Naive thymus-derived CD4-positive, alpha-beta T cell (primary cell): Measurements from ENCODE around the gene TXNRD2. TPM values are rescaled to one million over a fixed set of nuclear protein-coding genes. Genes with fewer than 3 reads are reported as not detected.

Source experiments
- ATAC-seq: fragments of 150-1000 bp; cut with Tn5 transposase; 2 replicates; pipeline ENCODE4 v1.10.0; 2021; ENCODE audit warnings: mild to moderate bottlenecking, moderate library complexity
- CTCF ChIA-PET: fragments of 350-600 bp; sonication (Branson Sonifier 250); formaldehyde crosslinking; loops from one replicate; lab custom pipeline; 2021; ENCODE audit warnings: antibody characterized with exemption; lab: Charles Lee
- POLR2A ChIA-PET: fragments of 350-600 bp; sonication (Branson Sonifier 250); formaldehyde crosslinking; loops from one replicate; lab custom pipeline; 2021; ENCODE audit warnings: antibody characterized with exemption, inconsistent platforms; lab: Charles Lee
- DNase-seq, 9 donors: peaks; one replicate each; pipeline versions ENCODE4 v3.0.0 to v3.0.0-alpha.2; 2020 to 2022; ENCODE audit warnings: mixed read lengths in 1 of 9
- H3K27ac ChIP-seq: one replicate; pipeline ENCODE4 v1.7.0; 2013; ENCODE audit warnings: mild to moderate bottlenecking, low read depth, low read length, moderate library complexity
- H3K27me3 ChIP-seq, 2 donors: one replicate each; pipeline ENCODE4 v1.7.0; 2013; ENCODE audit warnings: low read length in 2 of 2, mild to moderate bottlenecking in 2 of 2, moderate library complexity in 2 of 2; ENCODE audit not compliant: control insufficient read depth in 2 of 2, insufficient read depth in 2 of 2
- H3K36me3 ChIP-seq, 3 experiments: 1 replicate in 2 of 3; 2 replicates in 1 of 3; pipeline ENCODE4 v1.7.0; 2013; ENCODE audit warnings: low read length in 3 of 3, mild to moderate bottlenecking in 3 of 3, moderate library complexity in 1 of 3; ENCODE audit not compliant: insufficient read depth in 3 of 3, control insufficient read depth in 2 of 3
- H3K4me1 ChIP-seq, 2 donors: one replicate each; pipeline ENCODE4 v1.7.0; 2013; ENCODE audit warnings: low read length in 2 of 2, mild to moderate bottlenecking in 2 of 2, moderate library complexity in 1 of 2; ENCODE audit not compliant: control insufficient read depth in 2 of 2, insufficient read depth in 2 of 2
- H3K4me3 ChIP-seq: 2 replicates; pipeline ENCODE4 v1.7.0; 2013; ENCODE audit warnings: mild to moderate bottlenecking, low read length
- H3K9me3 ChIP-seq, 3 experiments: 1 replicate in 2 of 3; 2 replicates in 1 of 3; pipeline ENCODE4 v1.7.0; 2013; ENCODE audit warnings: low read length in 3 of 3; ENCODE audit not compliant: control insufficient read depth in 2 of 3
- H3K27ac Mint-ChIP-seq, 9 donors: one replicate each; pipeline ENCODE4 v1.8.0; 2020 to 2022; ENCODE audit warnings: mixed read lengths in 9 of 9, mild to moderate bottlenecking in 8 of 9, moderate library complexity in 5 of 9, inconsistent platforms in 2 of 9
- H3K27me3 Mint-ChIP-seq, 5 donors: one replicate each; pipeline ENCODE4 v1.8.0; 2021 to 2022; ENCODE audit warnings: mixed read lengths in 5 of 5, mild to moderate bottlenecking in 1 of 5
- H3K36me3 Mint-ChIP-seq, 5 donors: one replicate each; pipeline ENCODE4 v1.8.0; 2020 to 2022; ENCODE audit warnings: mixed read lengths in 5 of 5, mild to moderate bottlenecking in 3 of 5, inconsistent platforms in 1 of 5
- H3K4me1 Mint-ChIP-seq, 7 donors: one replicate each; pipeline ENCODE4 v1.8.0; 2020 to 2022; ENCODE audit warnings: mixed read lengths in 7 of 7, mild to moderate bottlenecking in 3 of 7, inconsistent platforms in 1 of 7
- H3K4me3 Mint-ChIP-seq, 10 donors: one replicate each; pipeline ENCODE4 v1.8.0; 2020 to 2022; ENCODE audit warnings: mild to moderate bottlenecking in 10 of 10, mixed read lengths in 10 of 10, moderate library complexity in 6 of 10, inconsistent platforms in 2 of 10
- H3K9me3 Mint-ChIP-seq, 11 donors: one replicate each; pipeline ENCODE4 v1.8.0; 2020 to 2022; ENCODE audit warnings: mixed read lengths in 11 of 11, mild to moderate bottlenecking in 4 of 11, inconsistent platforms in 1 of 11, moderate library complexity in 1 of 11
- intact Hi-C, 2 donors: fragments of 100-400 bp; cut with micrococcal nuclease; formaldehyde crosslinking; loops; one replicate each; pipeline ENCODE4 v1.15.1; 2023
- polyA plus RNA-seq, 2 donors: library from polyadenylated mRNA; unstranded; fragments of 300-500 nt; fragmentation: Illumina TruSeq; gene quantifications; one replicate each; pipeline ENCODE4 v1.2.3, GENCODE V29; 2021
- total RNA-seq, 6 experiments: library from RNA in 5 of 6; stranded (reverse) in 5 of 6; gene quantifications; 1 replicate in 5 of 6; 2 replicates in 1 of 6; pipeline ENCODE4 v1.2.3 and lab custom pipeline; 2021 to 2026

The TXNRD2 gene
- total and polyA plus RNA-seq, 7 experiments from 2014 or later, result 14.0 to 39.0 (median 26.1) TPM

- ChIA-PET POLR2A (no interaction called here), CTCF (no interaction called here)
- no peaks in the 10 kb centered on the region for H3K27me3 ChIP-seq
- no peak overlapping the region for H3K4me3 ChIP-seq
- H3K4me1 Mint-ChIP-seq, result peaks cover 0 to 3% (median 2%) of the 10 kb centered on the region in 7 donors
- no peaks in the 10 kb centered on the region for H3K9me3 ChIP-seq
- no peak overlapping the region for H3K27ac ChIP-seq
- H3K4me1 ChIP-seq, result no peaks in the 10 kb centered on the region
- H3K27ac Mint-ChIP-seq, result no peak overlapping the region
- H3K36me3 Mint-ChIP-seq, result no peaks in the 10 kb centered on the region
- peaks cover 0 to 7% (median 0%) of the 10 kb centered on the region in 5 donors for H3K27me3 Mint-ChIP-seq
- peak overlapping the region; percentile 13 to 83 (median 58) for H3K4me3 Mint-ChIP-seq
- no peaks in the 10 kb centered on the region for H3K9me3 Mint-ChIP-seq
- ATAC-seq (no peak), DNase-seq (no peak)
- no peaks in the 10 kb centered on the region for H3K36me3 ChIP-seq
- intact Hi-C loops, result loop anchor here in 1 of 2 donors (10.0 kb wide), 1 partner anchor 306 kb away; no protein-coding TSS in a partner anchor
Measured at GRCh38 chr22:19988331-19988808, 46.8 kb upstream of the TXNRD2 start.

GRCh38 chr22:19987394-19988306 lies 46.0 kb upstream of the TXNRD2 start:
- no peak overlapping the region for H3K27ac ChIP-seq
- CTCF ChIA-PET, result no interaction called here

GRCh38 chr22:19986410-19987341 lies 45.1 kb upstream of the TXNRD2 start:
- Mint-ChIP-seq H3K4me3 (peak overlapping the region; percentile 47 to 82 (median 68)), H3K4me1 (peaks cover 0 to 3% (median 2%) of the 10 kb centered on the region in 7 donors), H3K9me3 (no peaks in the 10 kb centered on the region), H3K36me3 (no peaks in the 10 kb centered on the region), H3K27me3 (peaks cover 0 to 7% (median 0%) of the 10 kb centered on the region in 5 donors), H3K27ac (no peak overlapping the region)
- DNase-seq (peak; percentile 26 to 83 (median 47)), ATAC-seq (peak; percentile 95)
- H3K27me3 ChIP-seq, result no peaks in the 10 kb centered on the region
- intact Hi-C loops, result loop anchor here (1.0 to 10.0 kb wide), 4 partner anchors 30 to 308 kb away; partner anchors contain the start of gene ARVCF (in 2 of the 2)
- H3K27ac ChIP-seq, result peak overlapping the region; percentile 51
- H3K36me3 ChIP-seq, result no peaks in the 10 kb centered on the region
- ChIA-PET CTCF (no interaction called here), POLR2A (interaction anchor here (0.7 kb wide), 1 partner anchor 34 kb away, joined by 3 read pairs; no protein-coding TSS in a partner anchor)
- H3K4me3 ChIP-seq, result peak overlapping the region; percentile 46
- no peaks in the 10 kb centered on the region for H3K9me3 ChIP-seq
- no peaks in the 10 kb centered on the region for H3K4me1 ChIP-seq

More at GRCh38 chr22:19987394-19988306, 46.0 kb upstream of the TXNRD2 start:
- no peaks in the 10 kb centered on the region for H3K27me3 ChIP-seq
- peak overlapping the region; percentile 13 to 83 (median 58) for H3K4me3 Mint-ChIP-seq
- DNase-seq (no peak), ATAC-seq (no peak)
- no peak overlapping the region for H3K27ac Mint-ChIP-seq
- no peaks in the 10 kb centered on the region for H3K36me3 Mint-ChIP-seq
- no peaks in the 10 kb centered on the region for H3K4me1 ChIP-seq
- H3K36me3 ChIP-seq, result no peaks in the 10 kb centered on the region
- intact Hi-C loops, result loop anchor here (1.0 to 10.0 kb wide), 4 partner anchors 29 to 307 kb away; partner anchors contain the start of gene ARVCF (in 2 of the 2)
- H3K27me3 Mint-ChIP-seq, result peaks cover 0 to 7% (median 0%) of the 10 kb centered on the region in 5 donors
- no peaks in the 10 kb centered on the region for H3K9me3 ChIP-seq
- H3K4me3 ChIP-seq, result no peak overlapping the region
- POLR2A ChIA-PET, result no interaction called here
- H3K4me1 Mint-ChIP-seq, result peaks cover 0 to 3% (median 2%) of the 10 kb centered on the region in 7 donors
- H3K9me3 Mint-ChIP-seq, result no peaks in the 10 kb centered on the region

GRCh38 chr22:19986011-19986409 lies 44.4 kb upstream of the TXNRD2 start:
- ATAC-seq, result no peak
- H3K27ac Mint-ChIP-seq, result no peak overlapping the region
- no peak overlapping the region for H3K4me3 ChIP-seq

GRCh38 chr22:19984851-19985811 lies 43.5 kb upstream of the TXNRD2 start:
- H3K4me3 Mint-ChIP-seq, result peak overlapping the region in 7 of 10 donors; percentile 16 to 78 (median 41)
- Histone ChIP-seq H3K9me3 (no peaks in the 10 kb centered on the region), H3K27ac (no peak overlapping the region), H3K4me1 (no peaks in the 10 kb centered on the region), H3K36me3 (no peaks in the 10 kb centered on the region), H3K4me3 (no peak overlapping the region), H3K27me3 (no peaks in the 10 kb centered on the region)
- H3K27ac Mint-ChIP-seq, result no peak overlapping the region
- no peaks in the 10 kb centered on the region for H3K36me3 Mint-ChIP-seq
- no peaks in the 10 kb centered on the region for H3K9me3 Mint-ChIP-seq
- ChIA-PET POLR2A (interaction anchor here (0.6 kb wide), 1 partner anchor 128 kb away, joined by 4 read pairs; no protein-coding TSS in a partner anchor), CTCF (no interaction called here)
- intact Hi-C loops, result loop anchor here in 1 of 2 donors (10.0 kb wide), 1 partner anchor 310 kb away; no protein-coding TSS in a partner anchor
- H3K4me1 Mint-ChIP-seq, result peaks cover 0 to 3% (median 2%) of the 10 kb centered on the region in 7 donors
- ATAC-seq, result no peak
- H3K27me3 Mint-ChIP-seq, result peaks cover 0 to 7% (median 0%) of the 10 kb centered on the region in 5 donors
- DNase-seq, result no peak

More at GRCh38 chr22:19986011-19986409, 44.4 kb upstream of the TXNRD2 start:
- H3K36me3 ChIP-seq, result no peaks in the 10 kb centered on the region
- intact Hi-C loops, result loop anchor here in 1 of 2 donors (2.0 to 10.0 kb wide), 2 partner anchors 31 to 309 kb away; partner anchors contain the start of gene ARVCF
- no peaks in the 10 kb centered on the region for H3K9me3 ChIP-seq
- Mint-ChIP-seq H3K4me3 (peak overlapping the region; percentile 47 to 82 (median 68)), H3K27me3 (peaks cover 0 to 7% (median 0%) of the 10 kb centered on the region in 5 donors), H3K4me1 (peaks cover 0 to 3% (median 2%) of the 10 kb centered on the region in 7 donors), H3K36me3 (no peaks in the 10 kb centered on the region), H3K9me3 (no peaks in the 10 kb centered on the region)
- H3K27me3 ChIP-seq, result no peaks in the 10 kb centered on the region
- H3K27ac ChIP-seq, result no peak overlapping the region
- no peaks in the 10 kb centered on the region for H3K4me1 ChIP-seq
- DNase-seq, result no peak
- POLR2A ChIA-PET, result no interaction called here
- CTCF ChIA-PET, result no interaction called here
